Tibial nerve (tissue), 4 donors: Measurements from ENCODE around the gene RNF121. TPM values are rescaled to one million over a fixed set of nuclear protein-coding genes. Genes with fewer than 3 reads are reported as not detected.
A peak's percentile ranks its signal among the peaks of the same experiment; 100 is the strongest.

Experiments
- DNase-seq, 2 donors: peaks; one replicate each; pipeline ENCODE4 v3.0.0-alpha.2; 2019; ENCODE audit warnings: low spot score in 2 of 2
- H3K27ac ChIP-seq, 4 donors: fragments of 200-600 bp; sonication (generic) in 3 of 4; one replicate each; pipeline ENCODE4 v1.5.1; 2017 to 2019; ENCODE audit warnings: mild to moderate bottlenecking in 1 of 4
- H3K27me3 ChIP-seq, 2 donors: fragments of 200-600 bp; sonication (generic) in 1 of 2; one replicate each; pipeline versions ENCODE4 v1.5.1 to v1.6.0; 2017 to 2019
- H3K36me3 ChIP-seq, 3 donors: fragments of 200-600 bp; sonication (generic); one replicate each; pipeline ENCODE4 v1.5.1; 2018 to 2019
- H3K4me1 ChIP-seq, 4 donors: fragments of 200-600 bp; sonication (generic) in 3 of 4; one replicate each; pipeline ENCODE4 v1.5.1; 2017 to 2019
- H3K4me3 ChIP-seq, 4 donors: fragments of 200-600 bp; sonication (generic) in 3 of 4; one replicate each; pipeline ENCODE4 v1.5.1; 2017 to 2019; ENCODE audit warnings: mild to moderate bottlenecking in 1 of 4, moderate library complexity in 1 of 4
- H3K9me3 ChIP-seq, 4 donors: fragments of 200-600 bp; sonication (generic) in 3 of 4; one replicate each; pipeline ENCODE4 v1.5.1; 2017 to 2019
- CTCF ChIP-seq, 5 experiments: fragments of 200-600 bp in 3 of 5; fragments of 450-650 bp in 2 of 5; sonication (generic) in 3 of 5; IDR thresholded peaks; one replicate each; pipeline ENCODE4 v1.5.1; 2016 to 2019; ENCODE audit warnings: antibody characterized with exemption in 5 of 5, mild to moderate bottlenecking in 3 of 5, moderate library complexity in 2 of 5
- EP300 ChIP-seq, 2 donors: sonication (generic); formaldehyde crosslinking; IDR thresholded peaks; one replicate each; pipeline ENCODE4 v1.6.1; 2017; ENCODE audit warnings: antibody characterized with exemption in 2 of 2, mild to moderate bottlenecking in 1 of 2
- POLR2A ChIP-seq, 2 donors: fragments of 450-650 bp; IDR thresholded peaks; one replicate each; pipeline ENCODE4 v1.6.1; 2017; ENCODE audit warnings: antibody characterized with exemption in 2 of 2, mild to moderate bottlenecking in 2 of 2, moderate library complexity in 2 of 2
- WGBS, 2 donors: methylation state at CpG; one replicate each; pipeline ENCODE4 v1.1.5; 2018; 5-methylcytosine and 5-hydroxymethylcytosine counted together
- total RNA-seq, 4 donors: library from RNA; depleted of rRNA; stranded (reverse); fragments of >200 nt; gene quantifications; one replicate each; pipeline ENCODE4 v1.1.0, GENCODE V29; 2016

RNF121 gene
- total RNA-seq, 4 donors from 2014 or later: 17.2 to 29.4 (median 21.4) TPM

- peaks cover 0 to 20% (median 0%) of the 10 kb centered on the region in 3 donors for H3K36me3 ChIP-seq
- peaks cover 0 to 15% (median 3%) of the 10 kb centered on the region in 4 donors for H3K4me1 ChIP-seq
- 58 to 62% methylated on average over 3 of the region's 3 CpGs for WGBS, 2 donors
- H3K4me3 ChIP-seq: no peak overlapping the region
- no peaks in the 10 kb centered on the region for H3K27me3 ChIP-seq
- no peaks in the 10 kb centered on the region for H3K9me3 ChIP-seq
- no peak for DNase-seq
- TF ChIP-seq EP300 (IDR thresholded peaks at IDR 0.05) (peak in 1 of 2 donors; percentile 23), CTCF (IDR thresholded peaks at IDR 0.05) (no peak)
- H3K27ac ChIP-seq: no peak overlapping the region
Observed at GRCh38 chr11:71991494-71991893, 62.6 kb downstream of the RNF121 start.

GRCh38 chr11:71992136-71992730 lies 63.4 kb downstream of the RNF121 start:
- H3K4me3 ChIP-seq: no peak overlapping the region
- WGBS, 2 donors: 79 to 86% methylated on average over 3 of the region's 3 CpGs
- H3K9me3 ChIP-seq: no peaks in the 10 kb centered on the region
- peaks cover 0 to 14% (median 3%) of the 10 kb centered on the region in 4 donors for H3K4me1 ChIP-seq
- TF ChIP-seq EP300 (IDR thresholded peaks at IDR 0.05): no peak
- no peak overlapping the region for H3K27ac ChIP-seq
- no peaks in the 10 kb centered on the region for H3K27me3 ChIP-seq
- DNase-seq: no peak
- peaks cover 0 to 23% (median 0%) of the 10 kb centered on the region in 3 donors for H3K36me3 ChIP-seq

GRCh38 chr11:71994786-71995185 lies 65.9 kb downstream of the RNF121 start:
- no peak overlapping the region for H3K27ac ChIP-seq
- H3K27me3 ChIP-seq: no peaks in the 10 kb centered on the region
- H3K9me3 ChIP-seq: no peaks in the 10 kb centered on the region
- DNase-seq: no peak
- no peak for TF ChIP-seq EP300 (IDR thresholded peaks at IDR 0.05)
- H3K36me3 ChIP-seq: peaks cover 0 to 23% (median 0%) of the 10 kb centered on the region in 3 donors
- no peak overlapping the region for H3K4me3 ChIP-seq
- peaks cover 0 to 13% (median 9%) of the 10 kb centered on the region in 4 donors for H3K4me1 ChIP-seq
- 76 to 82% methylated on average over 3 of the region's 3 CpGs for WGBS, 2 donors

- no peaks in the 10 kb centered on the region for H3K9me3 ChIP-seq
- no peak overlapping the region for H3K4me3 ChIP-seq
- H3K27me3 ChIP-seq: no peaks in the 10 kb centered on the region
- peaks cover 0 to 25% (median 0%) of the 10 kb centered on the region in 3 donors for H3K36me3 ChIP-seq
- no peak overlapping the region for H3K27ac ChIP-seq
- peaks cover 0 to 23% (median 12%) of the 10 kb centered on the region in 4 donors for H3K4me1 ChIP-seq
- no peak for DNase-seq
- TF ChIP-seq EP300 (IDR thresholded peaks at IDR 0.05) (no peak), POLR2A (IDR thresholded peaks at IDR 0.05) (no peak), CTCF (IDR thresholded peaks at IDR 0.05) (no peak)
- WGBS, 2 donors: 91 to 97% methylated on average over 2 to 3 of the region's 3 CpGs
Observed at GRCh38 chr11:71995726-71996291, 67.0 kb downstream of the RNF121 start.

- Histone ChIP-seq H3K4me1 (peaks cover 0 to 30% (median 12%) of the 10 kb centered on the region in 4 donors), H3K36me3 (peaks cover 0 to 30% (median 0%) of the 10 kb centered on the region in 3 donors), H3K27ac (no peak overlapping the region), H3K27me3 (no peaks in the 10 kb centered on the region), H3K9me3 (no peaks in the 10 kb centered on the region), H3K4me3 (no peak overlapping the region)
- no peak for DNase-seq
- 90 to 95% methylated on average over 4 of the region's 4 CpGs for WGBS, 2 donors
- TF ChIP-seq POLR2A (IDR thresholded peaks at IDR 0.05) (no peak), CTCF (IDR thresholded peaks at IDR 0.05) (no peak), EP300 (IDR thresholded peaks at IDR 0.05) (no peak)
Observed at GRCh38 chr11:71996517-71996916, 67.7 kb downstream of the RNF121 start.

- no peaks in the 10 kb centered on the region for H3K27me3 ChIP-seq
- H3K9me3 ChIP-seq: no peaks in the 10 kb centered on the region
- TF ChIP-seq CTCF (IDR thresholded peaks at IDR 0.05) (no peak), POLR2A (IDR thresholded peaks at IDR 0.05) (no peak), EP300 (IDR thresholded peaks at IDR 0.05) (no peak)
- H3K27ac ChIP-seq: no peak overlapping the region
- WGBS, 2 donors: 55 to 58% methylated on average over 8 of the region's 8 CpGs
- peaks cover 0 to 34% (median 0%) of the 10 kb centered on the region in 3 donors for H3K36me3 ChIP-seq
- H3K4me3 ChIP-seq: no peak overlapping the region
- DNase-seq: no peak
- peaks cover 0 to 31% (median 12%) of the 10 kb centered on the region in 4 donors for H3K4me1 ChIP-seq
Observed at GRCh38 chr11:71996946-71997345, 68.1 kb downstream of the RNF121 start.
